Right lobe of liver (tissue), 4 donors: Measurements from ENCODE around the gene OR8G5.

Experiments used
- CTCF ChIP-seq, 4 donors: fragments of 200-600 bp in 3 of 4; fragments of 450-650 bp in 1 of 4; IDR thresholded peaks; one replicate each; pipeline versions ENCODE4 v1.5.1 to v1.8.0; 2016 to 2022; ENCODE audit warnings: antibody characterized with exemption in 4 of 4, mild to moderate bottlenecking in 2 of 4
- POLR2A ChIP-seq: fragments of 450-650 bp; IDR thresholded peaks from one replicate; pipeline ENCODE4 v1.6.1; 2017; ENCODE audit warnings: antibody characterized with exemption, mild to moderate bottlenecking
- donor health status: DM: no; HTN: no; CAD: no.
- donor health status: DM: no; HTN: no; CAD: no.
- donor health status: DM: no; HTN: yes; CAD: no.

DNA sequence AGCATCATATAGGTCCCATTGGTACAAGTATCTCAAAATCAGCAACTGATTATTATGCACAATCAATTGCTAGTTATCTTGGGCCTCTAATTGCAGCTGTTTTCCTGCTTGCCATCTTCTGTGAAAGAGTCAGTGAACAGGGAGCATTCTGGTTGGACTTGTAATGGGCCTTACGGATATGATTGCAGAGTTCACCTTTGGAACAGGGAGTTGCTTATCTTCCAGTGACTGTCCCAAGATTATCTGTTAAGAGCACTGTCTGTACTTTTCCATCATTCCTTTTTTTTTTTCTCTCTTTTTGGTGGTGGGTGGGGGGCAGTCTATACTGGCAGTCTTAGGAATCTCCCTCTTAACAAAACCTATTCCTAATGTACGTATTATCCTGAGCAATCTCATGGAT, 17.8 kb downstream of the OR8G5 start:
- no peak for TF ChIP-seq CTCF (IDR thresholded peaks at IDR 0.05)
- TF ChIP-seq POLR2A: no peak
